GM18861 (cell line): ENCODE measurements around the gene ZBTB24.
A peak's percentile ranks its signal among the peaks of the same experiment; 100 is the strongest.

Experiments used
- ATAC-seq: cut with Tn5 transposase; IDR thresholded peaks from one replicate; pipeline ENCODE4 v1.9.1; 2021; ENCODE audit not compliant: unreplicated experiment

Gene ZBTB24

GRCh38 chr6:109503327-109504224 is 20.6 kb upstream of the ZBTB24 start:
- ATAC-seq: no peak

GRCh38 chr6:109498936-109499335 is 15.9 kb upstream of the ZBTB24 start:
- ATAC-seq: no peak

- ATAC-seq: no peak
Measured at GRCh38 chr6:109498052-109498451, 15.0 kb upstream of the ZBTB24 start.

GRCh38 chr6:109496036-109496772 is 13.2 kb upstream of the ZBTB24 start:
- ATAC-seq: no peak

GRCh38 chr6:109493865-109494264 is 10.8 kb upstream of the ZBTB24 start:
- no peak for ATAC-seq

- no peak for ATAC-seq
Measured at GRCh38 chr6:109491207-109491938, 8.4 kb upstream of the ZBTB24 start.

GRCh38 chr6:109490713-109491112 is 7.7 kb upstream of the ZBTB24 start:
- no peak for ATAC-seq

GRCh38 chr6:109488001-109488400 is 5.0 kb upstream of the ZBTB24 start:
- ATAC-seq: no peak

GRCh38 chr6:109486068-109486467 is 3.0 kb upstream of the ZBTB24 start:
- no peak for ATAC-seq

- ATAC-seq: no peak
Measured at GRCh38 chr6:109485266-109485935, 2.4 kb upstream of the ZBTB24 start.

GRCh38 chr6:109484122-109484521 is 1.1 kb upstream of the ZBTB24 start:
- ATAC-seq: no peak

GRCh38 chr6:109483735-109484057 is 677 bp upstream of the ZBTB24 start:
- no peak for ATAC-seq

- no peak for ATAC-seq
Measured at GRCh38 chr6:109480993-109481480, 2.0 kb downstream of the ZBTB24 start.

- ATAC-seq: no peak
Measured at GRCh38 chr6:109478841-109479624, 4.0 kb downstream of the ZBTB24 start.

GRCh38 chr6:109478222-109478805 is 4.7 kb downstream of the ZBTB24 start:
- no peak for ATAC-seq

- peak; percentile 74 for ATAC-seq
Measured at GRCh38 chr6:109477725-109478124, 5.3 kb downstream of the ZBTB24 start.

GRCh38 chr6:109477184-109477583 is 5.8 kb downstream of the ZBTB24 start:
- no peak for ATAC-seq

GRCh38 chr6:109475625-109476024 is 7.4 kb downstream of the ZBTB24 start:
- no peak for ATAC-seq

- no peak for ATAC-seq
Measured at GRCh38 chr6:109474995-109475394, 8.0 kb downstream of the ZBTB24 start.

GRCh38 chr6:109473120-109473519 is 9.9 kb downstream of the ZBTB24 start:
- ATAC-seq: no peak
